ENCODE measurements around the gene BCL3.

DNA sequence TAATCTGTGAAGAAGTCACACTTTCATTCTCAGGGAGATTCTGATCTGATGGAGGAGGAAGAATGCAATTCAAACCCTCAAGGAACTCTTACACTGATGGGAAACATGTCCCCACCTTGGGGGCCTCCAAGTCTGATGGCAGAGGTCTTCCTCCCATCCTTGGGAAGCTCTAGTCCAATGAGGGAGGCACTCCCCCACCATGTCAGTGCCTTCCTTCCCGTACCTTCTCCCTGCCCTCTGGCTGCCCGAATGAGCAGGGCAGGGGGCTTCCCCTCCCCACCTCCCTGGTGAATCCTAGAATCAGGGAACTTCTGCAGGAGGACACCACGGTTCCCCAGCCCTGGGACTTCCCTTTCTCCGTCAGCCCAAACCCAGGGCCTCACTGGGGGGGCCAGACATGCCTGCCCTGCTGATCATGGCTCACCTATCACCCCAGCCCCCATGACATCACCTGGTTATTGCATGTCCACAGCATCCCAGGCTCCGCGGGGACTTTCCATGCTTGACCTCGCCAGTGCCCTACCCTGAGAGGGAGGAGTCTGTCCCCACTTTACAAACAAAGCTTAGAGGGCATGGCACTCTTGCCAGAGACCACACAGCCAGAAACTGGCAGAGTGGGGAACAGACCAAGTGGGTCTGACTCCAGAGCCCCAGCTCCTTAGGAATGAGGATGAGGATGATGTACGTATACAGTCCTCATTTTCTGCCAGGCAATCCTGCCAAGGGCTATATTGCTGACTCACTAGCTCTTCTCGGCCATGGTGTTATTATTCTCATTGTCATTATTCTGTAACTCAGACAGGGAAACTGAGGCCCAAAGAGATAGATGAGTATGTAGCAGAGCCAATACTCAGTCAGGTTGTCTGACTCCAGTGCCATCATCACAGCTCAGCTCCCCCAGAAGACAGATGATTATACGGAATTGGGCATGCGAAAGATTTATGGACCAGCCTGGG is 9.6 kb upstream of the BCL3 start:
- TF ChIP-seq SALL2 (tag by site-specific recombination; IDR thresholded peaks at IDR 0.05; ENCODE audit: borderline replicate concordance) (no peak), TCF7L2 (IDR thresholded peaks at IDR 0.05; ENCODE audit: borderline replicate concordance, low read depth, low read length) (no peak), SP2 (tag by site-specific recombination; IDR thresholded peaks at IDR 0.05) (no peak), ZNF423 (tag by site-specific recombination; IDR thresholded peaks at IDR 0.05) (no peak), MEIS1 (CRISPR knock-in tag; IDR thresholded peaks at IDR 0.05; ENCODE audit: borderline replicate concordance) (no peak), CTCF (tag by site-specific recombination; IDR thresholded peaks at IDR 0.05) (no peak), ZNF785 (tag by site-specific recombination; IDR thresholded peaks at IDR 0.05) (no peak)
- TF ChIP-seq, protein P1, sequence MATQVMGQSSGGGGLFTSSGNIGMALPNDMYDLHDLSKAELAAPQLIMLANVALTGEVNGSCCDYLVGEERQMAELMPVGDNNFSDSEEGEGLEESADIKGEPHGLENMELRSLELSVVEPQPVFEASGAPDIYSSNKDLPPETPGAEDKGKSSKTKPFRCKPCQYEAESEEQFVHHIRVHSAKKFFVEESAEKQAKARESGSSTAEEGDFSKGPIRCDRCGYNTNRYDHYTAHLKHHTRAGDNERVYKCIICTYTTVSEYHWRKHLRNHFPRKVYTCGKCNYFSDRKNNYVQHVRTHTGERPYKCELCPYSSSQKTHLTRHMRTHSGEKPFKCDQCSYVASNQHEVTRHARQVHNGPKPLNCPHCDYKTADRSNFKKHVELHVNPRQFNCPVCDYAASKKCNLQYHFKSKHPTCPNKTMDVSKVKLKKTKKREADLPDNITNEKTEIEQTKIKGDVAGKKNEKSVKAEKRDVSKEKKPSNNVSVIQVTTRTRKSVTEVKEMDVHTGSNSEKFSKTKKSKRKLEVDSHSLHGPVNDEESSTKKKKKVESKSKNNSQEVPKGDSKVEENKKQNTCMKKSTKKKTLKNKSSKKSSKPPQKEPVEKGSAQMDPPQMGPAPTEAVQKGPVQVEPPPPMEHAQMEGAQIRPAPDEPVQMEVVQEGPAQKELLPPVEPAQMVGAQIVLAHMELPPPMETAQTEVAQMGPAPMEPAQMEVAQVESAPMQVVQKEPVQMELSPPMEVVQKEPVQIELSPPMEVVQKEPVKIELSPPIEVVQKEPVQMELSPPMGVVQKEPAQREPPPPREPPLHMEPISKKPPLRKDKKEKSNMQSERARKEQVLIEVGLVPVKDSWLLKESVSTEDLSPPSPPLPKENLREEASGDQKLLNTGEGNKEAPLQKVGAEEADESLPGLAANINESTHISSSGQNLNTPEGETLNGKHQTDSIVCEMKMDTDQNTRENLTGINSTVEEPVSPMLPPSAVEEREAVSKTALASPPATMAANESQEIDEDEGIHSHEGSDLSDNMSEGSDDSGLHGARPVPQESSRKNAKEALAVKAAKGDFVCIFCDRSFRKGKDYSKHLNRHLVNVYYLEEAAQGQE (tag by site-specific recombination; IDR thresholded peaks at IDR 0.05) = no peak
